ENCODE data around the gene DUOX2. TPM values are rescaled to one million over a fixed set of nuclear protein-coding genes. Genes with fewer than 3 reads are reported as not detected.

Gene DUOX2
- total RNA-seq, 1 donor, result not detected

GRCh38 chr15:45126535-45127158 lies 12.7 kb upstream of the DUOX2 start:
- no peaks in the 10 kb centered on the region for H3K79me2 ChIP-seq (ENCODE audit: insufficient read depth, low read length)
- peak; percentile 82 for TF ChIP-seq CTCF (IDR thresholded peaks at IDR 0.05; ENCODE audit: extremely low read depth, low read depth, low read length)
- H3K27me3 ChIP-seq (ENCODE audit: insufficient read depth, low read length), result peaks cover 58% of the 10 kb centered on the region
- no peaks in the 10 kb centered on the region for H4K20me1 ChIP-seq (ENCODE audit: insufficient read depth, low read length)
- H3K9me3 ChIP-seq (ENCODE audit: low read depth, low read length), result no peaks in the 10 kb centered on the region
- DNase-seq (ENCODE audit: insufficient read length, low spot score, missing footprints), result peak; percentile 87
- H3K4me1 ChIP-seq (ENCODE audit: insufficient read depth, low read length), result peaks cover 7% of the 10 kb centered on the region
- H3K4me3 ChIP-seq (ENCODE audit: insufficient read depth, low read length), result no peak overlapping the region
- H3K4me2 ChIP-seq (ENCODE audit: insufficient read depth, low read length), result no peak overlapping the region
- no peaks in the 10 kb centered on the region for H3K36me3 ChIP-seq (ENCODE audit: insufficient read depth, low read length)
- no peak overlapping the region for H2AFZ ChIP-seq (ENCODE audit: low read length)
- H3K27ac ChIP-seq (ENCODE audit: low read depth, low read length), result no peak overlapping the region

- no peak overlapping the region for H2AFZ ChIP-seq (ENCODE audit: low read length)
- no peak for DNase-seq (ENCODE audit: insufficient read length, low spot score, missing footprints)
- no peak overlapping the region for H3K4me2 ChIP-seq (ENCODE audit: insufficient read depth, low read length)
- no peaks in the 10 kb centered on the region for H3K36me3 ChIP-seq (ENCODE audit: insufficient read depth, low read length)
- H3K79me2 ChIP-seq (ENCODE audit: insufficient read depth, low read length), result no peaks in the 10 kb centered on the region
- no peak overlapping the region for H3K27ac ChIP-seq (ENCODE audit: low read depth, low read length)
- H4K20me1 ChIP-seq (ENCODE audit: insufficient read depth, low read length), result no peaks in the 10 kb centered on the region
- peaks cover 26% of the 10 kb centered on the region for H3K27me3 ChIP-seq (ENCODE audit: insufficient read depth, low read length)
- H3K4me1 ChIP-seq (ENCODE audit: insufficient read depth, low read length), result peaks cover 12% of the 10 kb centered on the region
- no peak for TF ChIP-seq CTCF (IDR thresholded peaks at IDR 0.05; ENCODE audit: extremely low read depth, low read depth, low read length)
- no peak overlapping the region for H3K4me3 ChIP-seq (ENCODE audit: insufficient read depth, low read length)
- no peaks in the 10 kb centered on the region for H3K9me3 ChIP-seq (ENCODE audit: low read depth, low read length)
Measured at GRCh38 chr15:45123397-45123796, 9.4 kb upstream of the DUOX2 start.

GRCh38 chr15:45122719-45123118 lies 8.7 kb upstream of the DUOX2 start:
- H3K27ac ChIP-seq (ENCODE audit: low read depth, low read length), result no peak overlapping the region
- H3K4me1 ChIP-seq (ENCODE audit: insufficient read depth, low read length), result peaks cover 12% of the 10 kb centered on the region
- no peak overlapping the region for H3K4me3 ChIP-seq (ENCODE audit: insufficient read depth, low read length)
- H3K79me2 ChIP-seq (ENCODE audit: insufficient read depth, low read length), result no peaks in the 10 kb centered on the region
- H2AFZ ChIP-seq (ENCODE audit: low read length), result no peak overlapping the region
- H3K36me3 ChIP-seq (ENCODE audit: insufficient read depth, low read length), result no peaks in the 10 kb centered on the region
- H3K9me3 ChIP-seq (ENCODE audit: low read depth, low read length), result no peaks in the 10 kb centered on the region
- H3K27me3 ChIP-seq (ENCODE audit: insufficient read depth, low read length), result peaks cover 19% of the 10 kb centered on the region
- DNase-seq (ENCODE audit: insufficient read length, low spot score, missing footprints), result peak; percentile 46
- no peaks in the 10 kb centered on the region for H4K20me1 ChIP-seq (ENCODE audit: insufficient read depth, low read length)
- TF ChIP-seq CTCF (IDR thresholded peaks at IDR 0.05; ENCODE audit: extremely low read depth, low read depth, low read length), result no peak
- H3K4me2 ChIP-seq (ENCODE audit: insufficient read depth, low read length), result no peak overlapping the region

GRCh38 chr15:45121706-45122417 lies 7.9 kb upstream of the DUOX2 start:
- Histone ChIP-seq H3K36me3 (ENCODE audit: insufficient read depth, low read length) (no peaks in the 10 kb centered on the region), H3K27me3 (ENCODE audit: insufficient read depth, low read length) (peaks cover 24% of the 10 kb centered on the region), H2AFZ (ENCODE audit: low read length) (peak overlapping the region; percentile 61), H3K4me1 (ENCODE audit: insufficient read depth, low read length) (peaks cover 12% of the 10 kb centered on the region), H3K79me2 (ENCODE audit: insufficient read depth, low read length) (no peaks in the 10 kb centered on the region), H3K4me3 (ENCODE audit: insufficient read depth, low read length) (peak overlapping the region; percentile 31), H3K27ac (ENCODE audit: low read depth, low read length) (peak overlapping the region; percentile 45), H3K9me3 (ENCODE audit: low read depth, low read length) (no peaks in the 10 kb centered on the region), H4K20me1 (ENCODE audit: insufficient read depth, low read length) (no peaks in the 10 kb centered on the region), H3K4me2 (ENCODE audit: insufficient read depth, low read length) (peak overlapping the region; percentile 40)
- TF ChIP-seq CTCF (IDR thresholded peaks at IDR 0.05; ENCODE audit: extremely low read depth, low read depth, low read length), result no peak
- DNase-seq (ENCODE audit: insufficient read length, low spot score, missing footprints), result peak; percentile 99
